OCI-LY1 (cell line): Measurements from ENCODE around the gene ZFP57.

ENCODE experiments used
- H2AFZ ChIP-seq: fragments of 200-600 bp; sonication (generic), shearing (Covaris generic); 2 replicates; pipeline ENCODE4 v1.6.0; 2014; ENCODE audit warnings: antibody characterized with exemption, mild to moderate bottlenecking, low read length
- H3F3A ChIP-seq: fragments of 200-600 bp; sonication (generic), shearing (Covaris generic); 2 replicates; pipeline ENCODE4 v1.6.0; 2014; ENCODE audit warnings: mild to moderate bottlenecking, antibody characterized with exemption, low read length, moderate library complexity; ENCODE audit not compliant: insufficient read depth
- H3K27ac ChIP-seq: fragments of 200-600 bp; sonication (generic); 2 replicates; pipeline ENCODE4 v1.5.1; 2014; ENCODE audit warnings: low read length, mixed run types, mild to moderate bottlenecking, low read depth; ENCODE audit not compliant: poor library complexity, severe bottlenecking
- H3K27me3 ChIP-seq: fragments of 200-600 bp; sonication (generic); 2 replicates; pipeline ENCODE4 v1.6.0; 2014; ENCODE audit warnings: antibody characterized with exemption, mild to moderate bottlenecking, low read length, moderate library complexity; ENCODE audit not compliant: insufficient read depth
- H3K36me3 ChIP-seq: fragments of 200-600 bp; sonication (generic); 2 replicates; pipeline ENCODE4 v1.6.1; 2014; ENCODE audit warnings: mild to moderate bottlenecking, antibody characterized with exemption, low read length, moderate library complexity, mixed read lengths; ENCODE audit not compliant: insufficient read depth
- H3K4me1 ChIP-seq: fragments of 200-600 bp; sonication (generic); 2 replicates; pipeline ENCODE4 v1.5.1; 2014; ENCODE audit warnings: mild to moderate bottlenecking, low read length, moderate library complexity; ENCODE audit not compliant: insufficient read depth, severe bottlenecking
- H3K4me2 ChIP-seq: fragments of 200-600 bp; sonication (generic), shearing (Covaris generic); 2 replicates; pipeline ENCODE4 v1.6.1; 2014; ENCODE audit warnings: low read length
- H3K4me3 ChIP-seq: fragments of 200-600 bp; sonication (generic); 2 replicates; pipeline ENCODE4 v1.5.1; 2014; ENCODE audit warnings: low read length, low read depth, mild to moderate bottlenecking, mixed read lengths; ENCODE audit not compliant: poor library complexity, severe bottlenecking
- H3K79me2 ChIP-seq: fragments of 200-600 bp; shearing (Covaris generic); 2 replicates; pipeline ENCODE4 v1.6.1; 2016; ENCODE audit warnings: mixed run types, low read length, mixed read lengths; ENCODE audit not compliant: insufficient read depth
- H3K9ac ChIP-seq: fragments of 200-600 bp; sonication (generic), shearing (Covaris generic); 2 replicates; pipeline ENCODE4 v1.6.1; 2014; ENCODE audit warnings: mild to moderate bottlenecking, low read length, mixed read lengths
- H3K9me2 ChIP-seq: fragments of 200-600 bp; sonication (generic), shearing (Covaris generic); 2 replicates; pipeline ENCODE4 v1.6.1; 2014; ENCODE audit warnings: low read depth, mild to moderate bottlenecking, low read length, mixed read lengths
- H3K9me3 ChIP-seq: fragments of 200-600 bp; shearing (Covaris generic); 2 replicates; pipeline ENCODE4 v1.6.1; 2014; ENCODE audit warnings: low read length, mixed read lengths
- H4K20me1 ChIP-seq: fragments of 200-600 bp; sonication (generic), shearing (Covaris generic); 2 replicates; pipeline ENCODE4 v1.6.0; 2016; ENCODE audit warnings: mild to moderate bottlenecking, low read length; ENCODE audit not compliant: insufficient read depth
- CTCF ChIP-seq: fragments of 200-600 bp; sonication (generic), shearing (Covaris generic); IDR thresholded peaks from 2 replicates; pipeline ENCODE4 v1.5.1; 2017; ENCODE audit warnings: mild to moderate bottlenecking, antibody characterized with exemption, low read length, moderate library complexity, mixed read lengths
- EZH2 ChIP-seq: fragments of 200-600 bp; sonication (generic), shearing (Covaris generic); IDR thresholded peaks from 2 replicates; pipeline ENCODE4 v1.8.0; 2017; ENCODE audit warnings: borderline replicate concordance, mixed run types, mild to moderate bottlenecking, antibody characterized with exemption, low read length, moderate library complexity, mixed read lengths

ZFP57 gene

GRCh38 chr6:29655658-29656057 is 25.3 kb downstream of the ZFP57 start:
- no peak overlapping the region for H3K9ac ChIP-seq

DNA sequence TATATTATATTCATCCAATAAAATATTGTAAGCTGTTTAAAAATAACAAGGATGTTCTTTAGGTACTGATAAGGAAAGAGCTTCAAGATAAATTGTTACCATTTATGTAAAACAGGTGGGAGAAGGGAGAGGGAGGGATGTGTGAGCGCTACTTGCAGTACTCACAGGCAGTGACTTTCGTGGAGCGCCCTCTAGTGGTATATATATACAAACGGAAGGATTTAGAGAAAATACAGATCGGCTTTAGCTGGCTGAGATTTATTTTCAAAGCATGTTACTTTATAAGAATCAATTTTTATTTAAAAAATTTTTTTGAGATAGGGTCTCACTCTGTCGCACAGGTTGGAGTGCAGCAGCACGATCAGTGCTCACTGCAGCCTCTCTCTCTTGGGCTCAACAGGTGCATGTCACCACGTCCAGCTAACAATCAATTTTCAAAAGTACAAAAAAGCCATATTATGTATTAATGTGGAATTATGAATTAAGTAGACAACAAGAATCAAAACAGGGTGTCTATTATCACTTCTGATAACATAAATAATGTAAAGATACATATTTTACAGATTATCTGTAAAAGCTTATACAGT is 27.4 kb downstream of the ZFP57 start:
- H3K27ac ChIP-seq = no peak overlapping the region
- no peak overlapping the region for H3K9ac ChIP-seq
- no peaks in the 10 kb centered on the region for H3K9me3 ChIP-seq
- no peak overlapping the region for H2AFZ ChIP-seq
- peak; percentile 58 for TF ChIP-seq CTCF
- TF ChIP-seq EZH2 = no peak
- H3K4me1 ChIP-seq = peaks cover 12% of the 10 kb centered on the region
- H3K36me3 ChIP-seq = no peaks in the 10 kb centered on the region
- no peak overlapping the region for H3K4me3 ChIP-seq
- no peaks in the 10 kb centered on the region for H3K27me3 ChIP-seq
- H4K20me1 ChIP-seq = no peaks in the 10 kb centered on the region
- no peaks in the 10 kb centered on the region for H3F3A ChIP-seq
- H3K79me2 ChIP-seq = no peaks in the 10 kb centered on the region
- H3K4me2 ChIP-seq = no peak overlapping the region
- H3K9me2 ChIP-seq = no peaks in the 10 kb centered on the region

More at GRCh38 chr6:29655658-29656057, 25.3 kb downstream of the ZFP57 start:
- Histone ChIP-seq H3K79me2 (no peaks in the 10 kb centered on the region), H4K20me1 (no peaks in the 10 kb centered on the region), H3K9me3 (no peaks in the 10 kb centered on the region), H3K36me3 (no peaks in the 10 kb centered on the region), H3K27me3 (no peaks in the 10 kb centered on the region), H3K4me3 (no peak overlapping the region), H2AFZ (no peak overlapping the region), H3F3A (no peaks in the 10 kb centered on the region), H3K4me1 (no peaks in the 10 kb centered on the region), H3K4me2 (no peak overlapping the region), H3K9me2 (no peaks in the 10 kb centered on the region), H3K27ac (no peak overlapping the region)
- TF ChIP-seq EZH2 = no peak
- TF ChIP-seq CTCF = no peak

DNA sequence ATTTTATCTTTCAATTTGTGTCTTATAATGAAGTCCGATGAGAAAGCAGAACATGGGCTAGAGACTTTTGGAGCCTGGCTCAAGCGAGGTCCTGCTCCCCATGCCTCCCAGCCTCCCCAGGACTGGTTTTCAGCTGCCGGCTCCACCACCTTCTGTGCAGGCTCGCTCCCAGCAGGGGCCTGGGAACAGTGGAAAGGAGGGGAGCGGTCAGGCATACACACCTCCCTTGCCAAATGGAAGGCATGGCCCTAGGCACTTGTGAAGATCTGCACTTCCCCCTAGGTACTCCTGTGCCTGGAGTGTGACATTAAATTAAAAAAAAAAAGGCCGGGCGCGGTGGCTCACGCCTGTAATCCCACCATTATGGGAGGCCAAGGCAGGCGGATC is 28.8 kb downstream of the ZFP57 start:
- Histone ChIP-seq H3F3A (no peaks in the 10 kb centered on the region), H3K4me1 (peaks cover 12% of the 10 kb centered on the region), H3K27me3 (no peaks in the 10 kb centered on the region), H3K9me2 (no peaks in the 10 kb centered on the region), H3K9me3 (no peaks in the 10 kb centered on the region), H3K79me2 (no peaks in the 10 kb centered on the region), H2AFZ (no peak overlapping the region), H4K20me1 (no peaks in the 10 kb centered on the region), H3K36me3 (no peaks in the 10 kb centered on the region), H3K4me2 (no peak overlapping the region), H3K4me3 (no peak overlapping the region), H3K27ac (no peak overlapping the region), H3K9ac (no peak overlapping the region)
- no peak for TF ChIP-seq EZH2
- TF ChIP-seq CTCF = no peak
